HEK293 (cell line): ENCODE measurements around the gene KLHL29.

ENCODE experiments used
- KLF10 ChIP-seq: fragments of 450-650 bp; IDR thresholded peaks from 2 replicates; pipeline ENCODE4 v1.5.1; 2018; ENCODE audit warnings: missing biosample characterization, mild to moderate bottlenecking, missing genetic modification characterization
- TF ChIP-seq, protein P1 (sequence below): fragments of 450-650 bp; formaldehyde crosslinking; IDR thresholded peaks from 2 replicates; pipeline ENCODE4 v1.5.1; 2016; ENCODE audit warnings: missing biosample characterization, missing genetic modification characterization

DNA sequence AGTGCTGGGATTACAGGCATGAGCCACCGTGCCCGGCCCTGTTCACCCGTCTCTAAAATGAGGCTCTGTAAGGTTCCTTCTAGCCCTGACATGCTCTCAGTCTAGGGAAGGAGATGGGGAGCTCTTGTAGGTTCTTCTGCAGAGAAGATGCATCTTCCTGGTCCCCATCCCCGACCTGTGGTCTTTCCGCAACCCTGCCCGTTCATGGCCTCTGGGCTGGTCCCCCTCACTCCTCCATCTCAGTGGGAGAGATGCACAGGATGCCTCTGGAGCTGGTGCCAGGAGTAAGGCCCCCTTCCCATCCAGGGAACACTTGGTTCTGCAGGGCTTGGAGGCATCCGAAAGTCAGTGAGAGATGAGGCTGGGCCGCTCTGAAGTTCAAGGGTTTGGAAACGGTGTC is 212.7 kb downstream of the KLHL29 start:
- TF ChIP-seq KLF10 (tag by site-specific recombination) = no peak
- TF ChIP-seq, protein P1, sequence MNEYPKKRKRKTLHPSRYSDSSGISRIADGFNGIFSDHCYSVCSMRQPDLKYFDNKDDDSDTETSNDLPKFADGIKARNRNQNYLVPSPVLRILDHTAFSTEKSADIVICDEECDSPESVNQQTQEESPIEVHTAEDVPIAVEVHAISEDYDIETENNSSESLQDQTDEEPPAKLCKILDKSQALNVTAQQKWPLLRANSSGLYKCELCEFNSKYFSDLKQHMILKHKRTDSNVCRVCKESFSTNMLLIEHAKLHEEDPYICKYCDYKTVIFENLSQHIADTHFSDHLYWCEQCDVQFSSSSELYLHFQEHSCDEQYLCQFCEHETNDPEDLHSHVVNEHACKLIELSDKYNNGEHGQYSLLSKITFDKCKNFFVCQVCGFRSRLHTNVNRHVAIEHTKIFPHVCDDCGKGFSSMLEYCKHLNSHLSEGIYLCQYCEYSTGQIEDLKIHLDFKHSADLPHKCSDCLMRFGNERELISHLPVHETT (tag by site-specific recombination) = no peak
